Natural killer cell (primary cell): ENCODE measurements around the gene TICRR. TPM values are rescaled to one million over a fixed set of nuclear protein-coding genes. Genes with fewer than 3 reads are reported as not detected.

ENCODE experiments used
- ATAC-seq, 3 donors: fragments of 150-1000 bp in 2 of 3; fragments of 200-7000 bp in 1 of 3; cut with Tn5 transposase; 1 replicate in 1 of 3; 2 replicates in 2 of 3; pipeline ENCODE4 v1.10.0; 2021; ENCODE audit warnings: mild to moderate bottlenecking in 2 of 3, moderate library complexity in 2 of 3
- DNase-seq, 2 donors: peaks; one replicate each; pipeline versions ENCODE4 v3.0.0 to v3.0.0-alpha.2; 2013 to 2021; ENCODE audit warnings: mixed read lengths in 1 of 2
- H3K27ac ChIP-seq: one replicate; pipeline ENCODE4 v1.5.1; 2013; ENCODE audit warnings: mild to moderate bottlenecking, low read length
- H3K27me3 ChIP-seq: one replicate; pipeline ENCODE4 v1.6.1; 2013; ENCODE audit warnings: low read length; ENCODE audit not compliant: control insufficient read depth, insufficient read depth
- H3K36me3 ChIP-seq: one replicate; pipeline ENCODE4 v1.6.1; 2013; ENCODE audit warnings: low read length; ENCODE audit not compliant: control insufficient read depth, insufficient read depth
- H3K4me1 ChIP-seq: one replicate; pipeline ENCODE4 v1.6.1; 2013; ENCODE audit warnings: low read length; ENCODE audit not compliant: control insufficient read depth, insufficient read depth
- H3K4me3 ChIP-seq: one replicate; pipeline ENCODE4 v1.5.1; 2013; ENCODE audit warnings: low read length
- H3K9me3 ChIP-seq: one replicate; pipeline ENCODE4 v1.6.1; 2013; ENCODE audit warnings: low read length; ENCODE audit not compliant: control insufficient read depth, insufficient read depth
- H3K27ac Mint-ChIP-seq, 2 donors: one replicate each; pipeline ENCODE4 v1.8.0; 2022; ENCODE audit warnings: mild to moderate bottlenecking in 2 of 2, mixed read lengths in 2 of 2, moderate library complexity in 1 of 2
- H3K27me3 Mint-ChIP-seq, 2 donors: one replicate each; pipeline ENCODE4 v1.8.0; 2022; ENCODE audit warnings: low read depth in 2 of 2, mixed read lengths in 2 of 2
- H3K36me3 Mint-ChIP-seq: one replicate; pipeline ENCODE4 v1.8.0; 2022; ENCODE audit warnings: mixed read lengths
- H3K4me1 Mint-ChIP-seq, 2 donors: one replicate each; pipeline ENCODE4 v1.8.0; 2022; ENCODE audit warnings: mixed read lengths in 2 of 2
- H3K4me3 Mint-ChIP-seq: one replicate; pipeline ENCODE4 v1.8.0; 2022; ENCODE audit warnings: mild to moderate bottlenecking, moderate library complexity, mixed read lengths
- H3K9me3 Mint-ChIP-seq, 2 donors: one replicate each; pipeline ENCODE4 v1.8.0; 2022; ENCODE audit warnings: mixed read lengths in 2 of 2
- CTCF ChIP-seq: fragments of 200-600 bp; IDR thresholded peaks from one replicate; pipeline ENCODE4 v1.8.0; 2022; ENCODE audit warnings: antibody characterized with exemption
- WGBS: methylation state at CpG from one replicate; pipeline ENCODE4 v1.1.7; 2013; ENCODE audit warnings: missing lambda C conversion rate; ENCODE audit not compliant: insufficient coverage; 5-methylcytosine and 5-hydroxymethylcytosine counted together
- intact Hi-C: fragments of 100-400 bp; cut with micrococcal nuclease; formaldehyde crosslinking; loops from one replicate; pipeline ENCODE4 v1.14.2; 2022
- total RNA-seq, 4 donors: library from RNA; stranded (reverse); fragments of 120-200 nt in 1 of 4; gene quantifications; one replicate each; pipeline versions ENCODE4 v1.2.3 to v1.2.4, GENCODE V29; 2013 to 2022

TICRR gene
- total RNA-seq, 3 donors from 2014 or later (not counting 1 experiment from before 2014, with no cell fraction given), result 0.13 to 0.59 (median 0.14) TPM

- H3K4me1 Mint-ChIP-seq, result no peaks in the 10 kb centered on the region
- H3K27me3 ChIP-seq, result no peaks in the 10 kb centered on the region
- no peaks in the 10 kb centered on the region for H3K9me3 Mint-ChIP-seq
- H3K36me3 ChIP-seq, result no peaks in the 10 kb centered on the region
- H3K27ac Mint-ChIP-seq, result no peak overlapping the region
- no peak for ATAC-seq
- intact Hi-C loops, result no loop called here
- no peaks in the 10 kb centered on the region for H3K36me3 Mint-ChIP-seq
- H3K27ac ChIP-seq, result no peak overlapping the region
- 81% methylated on average over 6 of the region's 6 CpGs for WGBS
- DNase-seq, result no peak
- no peak overlapping the region for H3K4me3 ChIP-seq
- no peak overlapping the region for H3K4me3 Mint-ChIP-seq
- no peaks in the 10 kb centered on the region for H3K4me1 ChIP-seq
- H3K9me3 ChIP-seq, result no peaks in the 10 kb centered on the region
- no peak for TF ChIP-seq CTCF
- H3K27me3 Mint-ChIP-seq, result no peaks in the 10 kb centered on the region
Measured at GRCh38 chr15:89528757-89529352, 46.4 kb upstream of the TICRR start.

GRCh38 chr15:89530976-89531375 lies 44.3 kb upstream of the TICRR start:
- TF ChIP-seq CTCF, result no peak
- Mint-ChIP-seq H3K36me3 (no peaks in the 10 kb centered on the region), H3K4me1 (no peaks in the 10 kb centered on the region), H3K9me3 (no peaks in the 10 kb centered on the region), H3K27me3 (peaks cover 7 to 12% of the 10 kb centered on the region in 2 donors), H3K27ac (no peak overlapping the region), H3K4me3 (no peak overlapping the region)
- intact Hi-C loops, result no loop called here
- H3K4me3 ChIP-seq, result no peak overlapping the region
- no peaks in the 10 kb centered on the region for H3K9me3 ChIP-seq
- H3K27ac ChIP-seq, result no peak overlapping the region
- 87% methylated on average over 5 of the region's 5 CpGs for WGBS
- H3K4me1 ChIP-seq, result no peaks in the 10 kb centered on the region
- H3K36me3 ChIP-seq, result no peaks in the 10 kb centered on the region
- no peaks in the 10 kb centered on the region for H3K27me3 ChIP-seq
- no peak for ATAC-seq
- no peak for DNase-seq

- intact Hi-C loops, result no loop called here
Measured at GRCh38 chr15:89531796-89532537, 43.3 kb upstream of the TICRR start.

More at GRCh38 chr15:89531796-89532537, 43.3 kb upstream of the TICRR start:
- Histone ChIP-seq H3K4me1 (no peaks in the 10 kb centered on the region), H3K27me3 (no peaks in the 10 kb centered on the region), H3K4me3 (no peak overlapping the region), H3K9me3 (no peaks in the 10 kb centered on the region), H3K36me3 (no peaks in the 10 kb centered on the region), H3K27ac (no peak overlapping the region)
- H3K27me3 Mint-ChIP-seq, result peaks cover 8 to 18% of the 10 kb centered on the region in 2 donors
- H3K9me3 Mint-ChIP-seq, result no peaks in the 10 kb centered on the region
- DNase-seq (no peak), ATAC-seq (no peak)
- no peak overlapping the region for H3K4me3 Mint-ChIP-seq
- H3K36me3 Mint-ChIP-seq, result no peaks in the 10 kb centered on the region
- WGBS, result 85% methylated on average over 6 of the region's 6 CpGs
- TF ChIP-seq CTCF, result no peak
- no peaks in the 10 kb centered on the region for H3K4me1 Mint-ChIP-seq
- H3K27ac Mint-ChIP-seq, result no peak overlapping the region
